ENCODE measurements around the gene MFN2.

MFN2 gene

DNA sequence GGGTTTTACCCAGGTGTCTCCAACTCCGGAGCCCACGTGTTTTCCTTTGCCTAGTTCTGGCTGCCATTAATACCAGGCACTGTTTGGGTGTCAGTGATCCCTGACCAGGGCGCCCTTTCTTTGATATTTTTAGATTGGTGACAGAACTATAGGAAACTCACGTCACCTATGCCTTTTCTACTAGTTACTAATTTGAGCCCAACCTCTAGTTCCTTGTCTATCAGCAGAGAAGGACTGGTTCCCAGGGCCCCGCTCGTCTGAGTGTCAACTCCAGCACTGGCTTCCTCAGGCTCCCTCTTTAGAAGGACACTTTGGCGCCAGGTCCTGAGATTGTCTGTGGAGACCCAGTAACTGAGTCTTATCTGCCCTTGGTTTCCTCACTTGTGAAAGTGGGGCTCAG lies 9.4 kb downstream of the MFN2 start:
- TF ChIP-seq, protein P1, sequence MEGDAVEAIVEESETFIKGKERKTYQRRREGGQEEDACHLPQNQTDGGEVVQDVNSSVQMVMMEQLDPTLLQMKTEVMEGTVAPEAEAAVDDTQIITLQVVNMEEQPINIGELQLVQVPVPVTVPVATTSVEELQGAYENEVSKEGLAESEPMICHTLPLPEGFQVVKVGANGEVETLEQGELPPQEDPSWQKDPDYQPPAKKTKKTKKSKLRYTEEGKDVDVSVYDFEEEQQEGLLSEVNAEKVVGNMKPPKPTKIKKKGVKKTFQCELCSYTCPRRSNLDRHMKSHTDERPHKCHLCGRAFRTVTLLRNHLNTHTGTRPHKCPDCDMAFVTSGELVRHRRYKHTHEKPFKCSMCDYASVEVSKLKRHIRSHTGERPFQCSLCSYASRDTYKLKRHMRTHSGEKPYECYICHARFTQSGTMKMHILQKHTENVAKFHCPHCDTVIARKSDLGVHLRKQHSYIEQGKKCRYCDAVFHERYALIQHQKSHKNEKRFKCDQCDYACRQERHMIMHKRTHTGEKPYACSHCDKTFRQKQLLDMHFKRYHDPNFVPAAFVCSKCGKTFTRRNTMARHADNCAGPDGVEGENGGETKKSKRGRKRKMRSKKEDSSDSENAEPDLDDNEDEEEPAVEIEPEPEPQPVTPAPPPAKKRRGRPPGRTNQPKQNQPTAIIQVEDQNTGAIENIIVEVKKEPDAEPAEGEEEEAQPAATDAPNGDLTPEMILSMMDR (IDR thresholded peaks at IDR 0.05; ENCODE audit: extremely low read depth, missing control alignments): no peak
- no peak for DNase-seq (ENCODE audit: low spot score)

DNA sequence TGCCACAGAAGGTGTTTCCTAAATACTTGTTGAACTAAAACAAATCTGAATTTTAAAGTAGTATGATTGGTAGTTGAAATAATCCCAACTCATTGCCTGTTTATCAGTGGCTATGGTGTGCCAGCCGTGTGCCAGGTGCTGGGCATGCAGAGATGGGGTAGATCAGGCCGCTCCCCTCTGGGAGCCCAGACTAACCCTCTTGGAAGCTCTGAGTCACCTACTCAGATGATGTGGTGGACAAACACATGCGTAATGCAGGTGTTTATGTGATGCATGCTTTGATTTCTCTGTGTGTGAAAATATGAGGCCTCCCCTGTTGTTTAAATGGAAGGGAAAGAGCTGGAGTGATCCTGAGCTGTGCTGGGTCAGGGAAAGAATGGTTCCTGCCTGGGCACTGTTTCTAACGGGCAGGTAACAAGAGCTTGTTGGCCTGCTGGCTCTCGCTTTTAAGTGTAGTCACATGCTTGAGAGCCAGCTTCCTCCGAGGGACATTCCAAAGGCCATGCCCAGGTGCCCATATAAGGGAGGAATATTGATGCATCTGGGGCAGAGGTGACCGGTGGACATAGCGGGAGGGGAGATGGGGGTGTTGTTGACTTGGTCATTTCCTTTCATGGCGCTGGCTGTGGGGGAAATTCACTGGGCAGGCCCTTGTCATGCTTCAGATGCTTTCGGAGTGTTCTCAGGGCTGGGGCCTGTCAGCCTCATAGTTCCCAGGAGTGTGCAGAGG lies 10.2 kb downstream of the MFN2 start:
- TF ChIP-seq, protein P1 (IDR thresholded peaks at IDR 0.05; ENCODE audit: extremely low read depth, missing control alignments): no peak
- no peak for DNase-seq (ENCODE audit: low spot score)

DNA sequence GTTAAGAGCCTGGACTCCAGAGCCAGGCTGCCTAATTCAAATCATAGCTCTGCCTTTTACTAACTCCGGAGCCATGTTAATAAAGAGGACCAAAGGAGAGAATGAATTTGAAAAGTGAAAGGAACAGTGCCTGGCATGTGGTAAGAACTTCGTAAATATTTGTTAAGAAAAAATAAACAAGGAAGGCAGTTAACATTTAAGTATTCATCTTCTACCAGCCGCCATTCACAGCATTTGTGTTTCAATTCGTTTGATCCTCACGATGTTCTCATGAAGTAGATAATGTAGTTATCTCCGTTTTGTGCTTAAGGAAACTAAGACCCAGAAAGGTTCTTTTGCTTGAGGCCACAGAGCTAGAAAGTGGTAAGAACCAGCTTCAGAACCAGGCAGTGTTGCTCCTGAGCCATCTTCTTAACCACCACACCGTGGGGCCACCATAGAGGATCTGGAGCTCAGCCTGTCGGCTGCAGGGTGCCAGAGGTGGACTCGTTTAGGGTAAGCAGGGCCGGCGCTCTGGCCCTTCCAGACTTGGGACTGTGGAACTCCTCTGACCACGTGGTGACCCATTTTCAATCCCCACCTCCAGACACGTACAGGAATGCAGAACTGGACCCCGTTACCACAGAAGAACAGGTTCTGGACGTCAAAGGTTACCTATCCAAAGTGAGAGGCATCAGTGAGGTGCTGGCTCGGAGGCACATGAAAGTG lies 11.9 kb downstream of the MFN2 start:
- no peak for DNase-seq (ENCODE audit: low spot score)

DNA sequence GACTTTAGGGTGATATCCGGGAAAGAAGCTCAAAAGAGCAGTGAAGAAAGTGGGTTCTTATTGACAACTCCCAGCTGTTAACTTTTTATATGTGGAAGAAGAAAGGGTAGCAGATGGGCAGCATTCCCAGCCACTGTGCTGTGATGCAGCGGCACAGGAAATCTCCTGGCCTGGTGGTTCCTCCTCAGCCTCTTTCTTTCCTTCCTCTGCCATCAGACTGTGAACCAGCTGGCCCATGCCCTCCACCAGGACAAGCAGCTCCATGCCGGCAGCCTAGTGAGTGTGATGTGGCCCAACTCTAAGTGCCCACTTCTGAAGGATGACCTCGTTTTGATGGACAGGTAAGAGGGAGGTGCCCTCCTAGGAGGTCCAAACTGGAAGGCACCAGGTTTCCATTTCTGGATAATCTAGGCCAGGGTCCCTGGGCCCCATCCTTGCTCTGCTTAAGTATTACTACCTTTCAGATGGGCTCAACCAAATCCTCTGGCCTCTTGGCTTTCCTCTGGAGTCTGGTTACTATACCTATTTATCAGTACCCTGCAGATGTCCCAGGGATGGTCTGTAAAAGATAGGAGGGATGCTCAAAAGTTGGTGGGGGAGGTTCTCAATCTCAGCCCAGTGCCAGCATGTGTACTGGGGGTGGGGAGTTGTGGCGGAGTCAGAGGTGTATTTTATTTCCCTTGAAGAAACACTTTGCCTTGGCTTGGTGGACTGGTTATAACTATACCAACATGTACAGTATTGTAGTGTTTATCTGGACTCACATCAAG lies 17.0 kb downstream of the MFN2 start:
- TF ChIP-seq, protein P1 (IDR thresholded peaks at IDR 0.05; ENCODE audit: extremely low read depth, missing control alignments): no peak
- DNase-seq (ENCODE audit: low spot score): no peak

More for the DNA sequence above, 11.9 kb downstream of the MFN2 start:
- TF ChIP-seq, protein P1 (IDR thresholded peaks at IDR 0.05; ENCODE audit: extremely low read depth, missing control alignments): no peak

DNA sequence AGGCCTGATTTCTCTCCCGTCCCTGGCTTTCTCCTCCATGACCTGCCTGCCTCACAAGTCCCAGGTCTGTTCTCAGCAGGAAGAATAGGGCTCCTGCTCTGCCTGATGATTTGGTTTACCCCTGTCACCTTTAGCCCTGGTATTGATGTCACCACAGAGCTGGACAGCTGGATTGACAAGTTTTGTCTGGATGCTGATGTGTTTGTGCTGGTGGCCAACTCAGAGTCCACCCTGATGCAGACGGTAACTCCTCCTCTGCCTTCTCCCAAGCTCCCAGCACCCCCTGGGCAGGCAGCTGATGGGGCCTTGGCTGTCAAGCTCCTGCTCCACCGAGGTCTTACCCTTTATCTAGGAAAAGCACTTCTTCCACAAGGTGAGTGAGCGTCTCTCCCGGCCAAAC lies 18.4 kb downstream of the MFN2 start:
- TF ChIP-seq, protein P1 (IDR thresholded peaks at IDR 0.05; ENCODE audit: extremely low read depth, missing control alignments): no peak
- no peak for DNase-seq (ENCODE audit: low spot score)

DNA sequence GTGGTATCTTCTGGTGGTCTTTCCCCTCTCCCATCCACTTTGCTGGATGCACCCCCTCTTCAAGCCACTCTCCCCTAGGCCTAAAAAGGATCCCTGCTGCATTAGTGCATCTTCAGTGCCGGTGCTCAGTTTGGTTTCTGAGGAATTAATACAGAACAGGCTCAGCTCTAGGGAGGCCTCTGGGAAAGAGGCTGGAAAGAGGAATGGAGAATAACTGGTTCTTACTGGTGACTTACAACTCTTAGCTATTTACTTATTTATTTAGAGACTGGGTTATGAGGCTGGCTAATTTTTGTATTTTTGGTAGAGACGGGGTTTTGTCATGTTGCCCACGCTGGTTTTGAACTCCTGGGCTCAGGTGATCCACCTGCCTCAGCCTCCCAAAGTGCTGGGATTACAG lies 19.0 kb downstream of the MFN2 start:
- DNase-seq (ENCODE audit: low spot score): no peak
- TF ChIP-seq, protein P1 (IDR thresholded peaks at IDR 0.05; ENCODE audit: extremely low read depth, missing control alignments): no peak

Data from GM20000 (cell line).